ENCODE data around the gene MACROD2. TPM values are rescaled to one million over a fixed set of nuclear protein-coding genes. Genes with fewer than 3 reads are reported as not detected.

Gene MACROD2
- total RNA-seq, 3 donors from 2014 or later: 3.2 to 7.6 (median 6.4) TPM

GRCh38 chr20:15071085-15071808 is 1075.9 kb downstream of the MACROD2 start:
- DNase-seq (no peak), ATAC-seq (no peak)
- H3K36me3 ChIP-seq (ENCODE audit: low read depth): no peaks in the 10 kb centered on the region
- intact Hi-C loops (cut with DNase I, micrococcal nuclease): no loop called here
- no peak overlapping the region for H3K4me3 ChIP-seq
- no peaks in the 10 kb centered on the region for H3K9me3 ChIP-seq
- TF ChIP-seq CTCF (IDR thresholded peaks at IDR 0.05): no peak
- H3K4me1 ChIP-seq (ENCODE audit: low read depth): no peaks in the 10 kb centered on the region

- intact Hi-C loops (cut with DNase I, micrococcal nuclease): no loop called here
- DNase-seq: no peak
- no peaks in the 10 kb centered on the region for H3K4me1 ChIP-seq (ENCODE audit: low read depth)
- H3K9me3 ChIP-seq: no peaks in the 10 kb centered on the region
- ATAC-seq: no peak
- no peak for TF ChIP-seq CTCF (IDR thresholded peaks at IDR 0.05)
- no peak overlapping the region for H3K4me3 ChIP-seq
- H3K36me3 ChIP-seq (ENCODE audit: low read depth): no peaks in the 10 kb centered on the region
Measured at GRCh38 chr20:15072316-15072715, 1077.0 kb downstream of the MACROD2 start.

- ATAC-seq (no peak), DNase-seq (no peak)
- no peaks in the 10 kb centered on the region for H3K36me3 ChIP-seq (ENCODE audit: low read depth)
- no peak for TF ChIP-seq CTCF (IDR thresholded peaks at IDR 0.05)
- intact Hi-C loops (cut with DNase I, micrococcal nuclease): no loop called here
- no peaks in the 10 kb centered on the region for H3K4me1 ChIP-seq (ENCODE audit: low read depth)
- H3K9me3 ChIP-seq: no peaks in the 10 kb centered on the region
- no peak overlapping the region for H3K4me3 ChIP-seq
Measured at GRCh38 chr20:15075586-15075985, 1080.3 kb downstream of the MACROD2 start.

GRCh38 chr20:15076785-15077184 is 1081.5 kb downstream of the MACROD2 start:
- no peak overlapping the region for H3K4me3 ChIP-seq
- DNase-seq: no peak
- no peaks in the 10 kb centered on the region for H3K36me3 ChIP-seq (ENCODE audit: low read depth)
- ATAC-seq: no peak
- intact Hi-C loops (cut with DNase I, micrococcal nuclease): no loop called here
- H3K4me1 ChIP-seq (ENCODE audit: low read depth): no peaks in the 10 kb centered on the region
- TF ChIP-seq CTCF (IDR thresholded peaks at IDR 0.05): no peak
- no peaks in the 10 kb centered on the region for H3K9me3 ChIP-seq

GRCh38 chr20:15077733-15078250 is 1082.5 kb downstream of the MACROD2 start:
- no peak overlapping the region for H3K4me3 ChIP-seq
- H3K9me3 ChIP-seq: no peaks in the 10 kb centered on the region
- intact Hi-C loops (cut with DNase I, micrococcal nuclease): no loop called here
- DNase-seq (no peak), ATAC-seq (no peak)
- TF ChIP-seq CTCF (IDR thresholded peaks at IDR 0.05): no peak
- no peaks in the 10 kb centered on the region for H3K36me3 ChIP-seq (ENCODE audit: low read depth)
- H3K4me1 ChIP-seq (ENCODE audit: low read depth): no peaks in the 10 kb centered on the region
